Hepatocyte (in vitro differentiated cells): ENCODE measurements around the gene CLIC3. TPM values are rescaled to one million over a fixed set of nuclear protein-coding genes. Genes with fewer than 3 reads are reported as not detected.

Experiments used
- DNase-seq: peaks from one replicate; pipeline ENCODE4 v3.0.0-alpha.2; 2016; ENCODE audit warnings: low spot score
- H2AFZ ChIP-seq: fragments of 200-600 bp; sonication (generic); 2 replicates; pipeline ENCODE4 v1.6.0; 2016; ENCODE audit warnings: antibody characterized with exemption, mild to moderate bottlenecking
- H3K27ac ChIP-seq: fragments of 200-600 bp; sonication (generic); 2 replicates; pipeline ENCODE4 v1.5.1; 2016; ENCODE audit warnings: mild to moderate bottlenecking
- H3K27me3 ChIP-seq: fragments of 200-600 bp; sonication (generic); 2 replicates; pipeline ENCODE4 v1.6.1; 2016
- H3K36me3 ChIP-seq: fragments of 200-600 bp; sonication (generic); replicated peaks from 2 replicates; pipeline ENCODE4 v1.5.1; 2016; ENCODE audit warnings: low read depth; ENCODE audit not compliant: insufficient read depth
- H3K4me1 ChIP-seq: fragments of 200-600 bp; sonication (generic); 2 replicates; pipeline ENCODE4 v1.5.1; 2016; ENCODE audit warnings: mild to moderate bottlenecking, moderate library complexity; ENCODE audit not compliant: insufficient read depth
- H3K4me2 ChIP-seq: fragments of 200-600 bp; sonication (generic); 2 replicates; pipeline ENCODE4 v1.6.0; 2016
- H3K4me3 ChIP-seq: fragments of 200-600 bp; sonication (generic); 2 replicates; pipeline ENCODE4 v1.5.1; 2016; ENCODE audit warnings: mild to moderate bottlenecking
- H3K79me2 ChIP-seq: fragments of 200-600 bp; sonication (generic); 2 replicates; pipeline ENCODE4 v1.6.0; 2017; ENCODE audit warnings: mild to moderate bottlenecking
- H3K9me2 ChIP-seq: fragments of 200-600 bp; sonication (generic); replicated peaks from 2 replicates; pipeline ENCODE4 v1.6.0; 2017; ENCODE audit warnings: mild to moderate bottlenecking; ENCODE audit not compliant: insufficient read depth
- H3K9me3 ChIP-seq: fragments of 200-600 bp; sonication (generic); 2 replicates; pipeline ENCODE4 v1.5.1; 2016; ENCODE audit warnings: low read depth, mild to moderate bottlenecking
- H4K20me1 ChIP-seq: fragments of 200-600 bp; sonication (generic); 2 replicates; pipeline ENCODE4 v1.6.0; 2016; ENCODE audit warnings: mild to moderate bottlenecking; ENCODE audit not compliant: insufficient read depth, poor library complexity, severe bottlenecking
- CTCF ChIP-seq: fragments of 200-600 bp; sonication (generic); IDR thresholded peaks from 2 replicates; pipeline ENCODE4 v1.5.1; 2016; ENCODE audit warnings: antibody characterized with exemption, mild to moderate bottlenecking; ENCODE audit not compliant: poor library complexity
- EZH2 ChIP-seq: fragments of 200-600 bp; sonication (generic); IDR thresholded peaks from 2 replicates; pipeline ENCODE4 v1.6.1; 2016; ENCODE audit warnings: antibody characterized with exemption, mild to moderate bottlenecking, borderline replicate concordance
- EZH2phosphoT487 ChIP-seq: fragments of 200-600 bp; sonication (generic); IDR thresholded peaks from one replicate; pipeline ENCODE4 v1.6.1; 2018; ENCODE audit warnings: antibody characterized with exemption, mild to moderate bottlenecking, low read depth, moderate library complexity; ENCODE audit not compliant: unreplicated experiment, severe bottlenecking
- WGBS: methylation state at CpG from one replicate; pipeline ENCODE4 v1.1.6; 2016; ENCODE audit warnings: low lambda C conversion rate; ENCODE audit errors: missing lambda C conversion rate; 5-methylcytosine and 5-hydroxymethylcytosine counted together
- polyA plus RNA-seq: library from polyadenylated mRNA; unstranded; fragments of >200 nt; fragmentation: Nextera tagmentation; extraction: Ambion mirVana; gene quantifications from 2 replicates; pipeline ENCODE4 v1.2.1, GENCODE V29; 2016
- total RNA-seq: library from RNA; depleted of rRNA; stranded (reverse); fragments of >200 nt; gene quantifications from 2 replicates; pipeline ENCODE4 v1.2.3, GENCODE V29; 2014

CLIC3 gene
- total and polyA plus RNA-seq, 2 experiments from 2014 or later = 6.6 to 45.0 TPM

- Histone ChIP-seq H3K4me2 (no peak overlapping the region), H2AFZ (no peak overlapping the region), H3K36me3 (no peaks in the 10 kb centered on the region), H3K27ac (no peak overlapping the region), H3K27me3 (no peaks in the 10 kb centered on the region), H3K4me3 (no peak overlapping the region), H4K20me1 (no peaks in the 10 kb centered on the region), H3K4me1 (no peaks in the 10 kb centered on the region), H3K79me2 (no peaks in the 10 kb centered on the region), H3K9me2 (no peaks in the 10 kb centered on the region), H3K9me3 (no peaks in the 10 kb centered on the region)
- no peak for DNase-seq
- TF ChIP-seq EZH2 = no peak
- TF ChIP-seq CTCF = no peak
- TF ChIP-seq EZH2phosphoT487 = no peak
- WGBS = 81% methylated on average over 23 of the region's 23 CpGs
These were observed 34.9 kb downstream of the CLIC3 start for GRCh38 chr9:136961279-136962065.

GRCh38 chr9:136960938-136961275 is 35.5 kb downstream of the CLIC3 start:
- Histone ChIP-seq H3K9me3 (no peaks in the 10 kb centered on the region), H3K4me3 (no peak overlapping the region), H2AFZ (no peak overlapping the region), H3K27ac (no peak overlapping the region), H3K9me2 (no peaks in the 10 kb centered on the region), H3K4me2 (no peak overlapping the region), H3K36me3 (no peaks in the 10 kb centered on the region), H4K20me1 (no peaks in the 10 kb centered on the region), H3K4me1 (no peaks in the 10 kb centered on the region), H3K27me3 (no peaks in the 10 kb centered on the region), H3K79me2 (no peaks in the 10 kb centered on the region)
- no peak for DNase-seq
- TF ChIP-seq EZH2phosphoT487 (no peak), CTCF (no peak), EZH2 (no peak)
- 89% methylated on average over 15 of the region's 15 CpGs for WGBS

- Histone ChIP-seq H3K4me3 (no peak overlapping the region), H3K36me3 (no peaks in the 10 kb centered on the region), H2AFZ (no peak overlapping the region), H3K4me1 (no peaks in the 10 kb centered on the region), H3K79me2 (no peaks in the 10 kb centered on the region), H4K20me1 (no peaks in the 10 kb centered on the region), H3K9me3 (no peaks in the 10 kb centered on the region), H3K9me2 (no peaks in the 10 kb centered on the region), H3K27me3 (no peaks in the 10 kb centered on the region), H3K4me2 (no peak overlapping the region), H3K27ac (no peak overlapping the region)
- TF ChIP-seq CTCF (no peak), EZH2phosphoT487 (no peak), EZH2 (no peak)
- 92% methylated on average over 11 of the region's 19 CpGs for WGBS
- DNase-seq = no peak
These were observed 36.0 kb downstream of the CLIC3 start for GRCh38 chr9:136960212-136960937.
